Parathyroid adenoma (tissue), 2 donors: ENCODE results near the gene ACE.
"Not testable (repeated sequence)": the region's sequence is repeated elsewhere in the genome, so short reads cannot be mapped to it uniquely, and the experiment has no call there.

ENCODE experiments used
- H2AFZ ChIP-seq: fragments of 300-600 bp; sonication (generic); one replicate; pipeline ENCODE4 v1.7.0; 2017; ENCODE audit warnings: antibody characterized with exemption, mild to moderate bottlenecking
- H3K27ac ChIP-seq: fragments of 300-600 bp; sonication (generic); one replicate; pipeline ENCODE4 v1.7.0; 2017
- H3K27me3 ChIP-seq: fragments of 300-600 bp; sonication (generic); one replicate; pipeline ENCODE4 v1.7.0; 2017; ENCODE audit warnings: low read length; ENCODE audit not compliant: control insufficient read depth, insufficient read depth
- H3K36me3 ChIP-seq: fragments of 300-600 bp; sonication (generic); one replicate; pipeline ENCODE4 v1.7.0; 2017; ENCODE audit warnings: low read length; ENCODE audit not compliant: control insufficient read depth, insufficient read depth
- H3K4me1 ChIP-seq: fragments of 300-600 bp; sonication (generic); one replicate; pipeline ENCODE4 v1.7.0; 2017; ENCODE audit warnings: control low read depth
- H3K4me2 ChIP-seq: fragments of 300-600 bp; sonication (generic); one replicate; pipeline ENCODE4 v1.7.0; 2017; ENCODE audit warnings: low read length
- H3K4me3 ChIP-seq: fragments of 300-600 bp; sonication (generic); one replicate; pipeline ENCODE4 v1.7.0; 2017; ENCODE audit warnings: low read depth, low read length
- H3K79me2 ChIP-seq: fragments of 300-600 bp; sonication (generic); one replicate; pipeline ENCODE4 v1.7.0; 2017; ENCODE audit warnings: control low read depth
- H3K9ac ChIP-seq: fragments of 300-600 bp; sonication (generic); one replicate; pipeline ENCODE4 v1.7.0; 2017; ENCODE audit warnings: mild to moderate bottlenecking
- H3K9me3 ChIP-seq: fragments of 300-600 bp; sonication (generic); one replicate; pipeline ENCODE4 v1.7.0; 2017; ENCODE audit warnings: low read length; ENCODE audit not compliant: control insufficient read depth
- TF ChIP-seq, protein P1 (sequence below): fragments of 300-600 bp; sonication (generic); IDR thresholded peaks from one replicate; pipeline ENCODE4 v1.7.0; 2017; ENCODE audit warnings: antibody characterized with exemption, mild to moderate bottlenecking
- donor health status: primary hyperparathyroidism.

Gene ACE

DNA sequence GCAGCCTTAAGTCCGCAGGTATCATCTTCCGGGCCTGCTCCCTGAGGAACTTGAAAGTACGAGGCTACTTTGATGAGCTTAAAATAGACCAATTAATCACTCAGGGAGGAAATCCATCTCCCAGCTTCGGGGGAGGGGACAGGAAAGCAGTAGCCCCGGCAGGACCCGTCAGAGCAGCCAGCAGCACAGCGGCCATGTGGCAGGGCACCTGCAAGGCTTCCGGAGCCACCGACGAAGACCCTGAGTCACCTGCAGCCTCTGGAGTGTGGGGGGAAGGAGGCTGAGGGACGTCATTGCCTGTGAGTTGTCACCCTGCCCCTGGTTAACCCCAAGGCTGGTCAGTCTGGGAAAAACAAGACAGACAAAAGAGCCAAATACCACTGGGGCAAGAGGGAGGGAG lies 26.3 kb upstream of the ACE start:
- no peak overlapping the region for H2AFZ ChIP-seq
- H3K27ac ChIP-seq, result no peak overlapping the region
- no peaks in the 10 kb centered on the region for H3K9me3 ChIP-seq
- TF ChIP-seq, protein P1, sequence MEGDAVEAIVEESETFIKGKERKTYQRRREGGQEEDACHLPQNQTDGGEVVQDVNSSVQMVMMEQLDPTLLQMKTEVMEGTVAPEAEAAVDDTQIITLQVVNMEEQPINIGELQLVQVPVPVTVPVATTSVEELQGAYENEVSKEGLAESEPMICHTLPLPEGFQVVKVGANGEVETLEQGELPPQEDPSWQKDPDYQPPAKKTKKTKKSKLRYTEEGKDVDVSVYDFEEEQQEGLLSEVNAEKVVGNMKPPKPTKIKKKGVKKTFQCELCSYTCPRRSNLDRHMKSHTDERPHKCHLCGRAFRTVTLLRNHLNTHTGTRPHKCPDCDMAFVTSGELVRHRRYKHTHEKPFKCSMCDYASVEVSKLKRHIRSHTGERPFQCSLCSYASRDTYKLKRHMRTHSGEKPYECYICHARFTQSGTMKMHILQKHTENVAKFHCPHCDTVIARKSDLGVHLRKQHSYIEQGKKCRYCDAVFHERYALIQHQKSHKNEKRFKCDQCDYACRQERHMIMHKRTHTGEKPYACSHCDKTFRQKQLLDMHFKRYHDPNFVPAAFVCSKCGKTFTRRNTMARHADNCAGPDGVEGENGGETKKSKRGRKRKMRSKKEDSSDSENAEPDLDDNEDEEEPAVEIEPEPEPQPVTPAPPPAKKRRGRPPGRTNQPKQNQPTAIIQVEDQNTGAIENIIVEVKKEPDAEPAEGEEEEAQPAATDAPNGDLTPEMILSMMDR, result no peak
- H3K4me2 ChIP-seq, result no peak overlapping the region
- no peaks in the 10 kb centered on the region for H3K36me3 ChIP-seq
- no peaks in the 10 kb centered on the region for H3K27me3 ChIP-seq
- H3K9ac ChIP-seq, result no peak overlapping the region
- H3K4me3 ChIP-seq, result no peak overlapping the region
- H3K4me1 ChIP-seq, result peaks cover 73% of the 10 kb centered on the region
- H3K79me2 ChIP-seq, result peaks cover 4% of the 10 kb centered on the region

DNA sequence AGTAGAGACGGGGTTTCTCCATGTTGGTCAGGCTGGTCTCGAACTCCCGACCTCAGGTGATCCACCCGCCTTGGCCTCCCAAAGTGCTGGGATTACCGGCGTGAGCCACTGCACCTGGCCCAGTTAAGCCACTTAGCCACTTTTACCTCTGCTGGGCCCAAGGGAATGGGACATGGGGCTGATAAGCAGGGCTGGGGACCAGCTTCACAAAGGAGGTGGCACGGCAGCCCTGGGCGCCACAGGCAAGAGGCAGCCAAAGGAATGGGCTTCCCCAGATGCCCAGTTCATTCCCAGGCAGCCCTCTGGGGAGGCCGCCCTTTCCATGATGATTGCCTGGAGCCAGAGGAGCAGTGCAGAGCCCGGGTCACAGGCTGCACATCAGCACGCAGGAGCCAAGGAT lies 25.7 kb upstream of the ACE start:
- Histone ChIP-seq H3K27me3 (no peaks in the 10 kb centered on the region), H3K4me2 (no peak overlapping the region), H3K27ac (peak overlapping the region; percentile 100), H3K9ac (no peak overlapping the region), H2AFZ (no peak overlapping the region), H3K4me1 (peaks cover 73% of the 10 kb centered on the region), H3K4me3 (no peak overlapping the region), H3K79me2 (peaks cover 4% of the 10 kb centered on the region), H3K9me3 (no peaks in the 10 kb centered on the region), H3K36me3 (no peaks in the 10 kb centered on the region)
- TF ChIP-seq, protein P1, result no peak

DNA sequence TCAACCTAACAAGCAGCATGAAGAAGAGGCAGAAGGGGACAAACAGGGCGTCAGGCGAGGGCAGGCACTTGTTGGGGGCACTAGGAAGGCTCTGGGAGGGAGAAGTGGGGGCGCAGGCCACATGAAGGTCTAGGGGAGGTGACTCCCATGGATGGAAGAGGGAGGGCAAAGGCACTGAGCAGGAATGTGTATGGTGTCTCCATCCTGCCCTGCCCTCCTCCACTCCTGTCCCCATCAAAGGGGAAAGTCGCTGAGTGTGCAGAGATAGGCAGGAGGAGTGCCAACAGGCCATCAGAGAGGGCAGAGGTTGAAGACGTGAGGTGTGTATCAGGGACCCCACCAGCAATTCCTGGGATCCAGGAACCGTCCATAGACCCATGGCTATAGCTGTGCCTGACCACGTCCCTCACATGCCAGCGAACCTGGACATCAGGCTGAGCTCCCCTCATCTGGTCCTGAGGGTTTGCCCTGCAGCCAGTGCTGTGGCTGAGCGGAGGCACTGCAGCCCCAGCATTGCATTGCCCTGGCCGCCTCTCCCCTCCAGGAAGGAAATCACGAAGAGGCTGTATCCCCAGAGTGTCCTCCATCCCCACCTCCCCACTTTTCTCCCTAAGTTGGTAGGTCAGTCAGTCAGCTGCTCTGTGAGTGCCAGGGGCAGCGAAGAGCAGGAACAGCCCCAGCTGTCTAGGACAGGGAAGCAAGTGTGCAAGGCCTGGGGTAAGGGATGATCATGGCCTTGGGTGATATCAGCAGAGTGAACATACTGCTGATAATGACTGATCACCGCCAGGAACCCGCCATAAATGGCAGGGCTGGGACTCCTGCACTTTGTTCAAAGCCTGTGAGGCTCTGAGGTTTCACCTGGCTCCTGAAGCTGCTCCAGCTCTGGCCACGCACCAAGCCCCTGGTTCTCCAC lies 24.6 kb upstream of the ACE start:
- H3K27me3 ChIP-seq, result no peaks in the 10 kb centered on the region
- TF ChIP-seq, protein P1, result no peak
- H3K9ac ChIP-seq, result no peak overlapping the region
- no peak overlapping the region for H3K4me3 ChIP-seq
- H3K4me2 ChIP-seq, result no peak overlapping the region
- no peaks in the 10 kb centered on the region for H3K9me3 ChIP-seq
- H3K4me1 ChIP-seq, result peaks cover 62% of the 10 kb centered on the region
- H3K79me2 ChIP-seq, result peaks cover 4% of the 10 kb centered on the region
- peak overlapping the region; percentile 100 for H3K27ac ChIP-seq
- no peaks in the 10 kb centered on the region for H3K36me3 ChIP-seq
- H2AFZ ChIP-seq, result peak overlapping the region; percentile 65

DNA sequence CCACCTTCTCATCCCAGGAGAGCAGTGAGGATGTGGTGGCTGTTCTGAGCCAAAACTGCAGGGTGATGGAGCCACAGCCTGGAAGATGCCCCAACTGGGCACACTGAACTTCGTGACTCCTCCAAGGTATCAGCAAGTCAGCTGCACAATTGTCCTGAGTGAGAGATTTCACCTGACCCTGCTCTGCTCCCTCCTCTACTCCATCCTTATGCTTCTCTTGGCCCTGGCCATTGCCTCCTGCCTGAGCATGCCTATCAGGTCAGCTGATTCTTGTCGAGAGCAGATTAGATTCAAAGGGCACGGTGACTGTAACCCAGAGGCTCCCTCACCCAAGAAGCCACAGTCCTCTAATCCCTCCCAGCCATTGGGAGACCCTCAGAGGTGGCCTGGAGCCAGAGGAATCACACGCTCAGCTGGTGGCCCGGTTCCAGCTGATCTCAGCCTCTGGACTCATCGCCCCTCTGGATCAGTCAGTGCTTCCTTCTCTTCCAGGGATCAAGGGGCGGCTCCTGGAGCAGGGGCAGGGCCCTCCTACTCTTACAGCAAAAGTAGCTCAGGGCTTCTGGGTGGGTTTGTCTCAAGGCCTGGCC lies 23.8 kb upstream of the ACE start:
- Histone ChIP-seq H3K79me2 (peaks cover 4% of the 10 kb centered on the region), H2AFZ (peak overlapping the region; percentile 65), H3K27ac (peak overlapping the region; percentile 100), H3K4me2 (no peak overlapping the region), H3K27me3 (no peaks in the 10 kb centered on the region), H3K4me1 (peaks cover 59% of the 10 kb centered on the region), H3K4me3 (no peak overlapping the region), H3K9ac (no peak overlapping the region), H3K36me3 (no peaks in the 10 kb centered on the region), H3K9me3 (no peaks in the 10 kb centered on the region)
- TF ChIP-seq, protein P1, result no peak

DNA sequence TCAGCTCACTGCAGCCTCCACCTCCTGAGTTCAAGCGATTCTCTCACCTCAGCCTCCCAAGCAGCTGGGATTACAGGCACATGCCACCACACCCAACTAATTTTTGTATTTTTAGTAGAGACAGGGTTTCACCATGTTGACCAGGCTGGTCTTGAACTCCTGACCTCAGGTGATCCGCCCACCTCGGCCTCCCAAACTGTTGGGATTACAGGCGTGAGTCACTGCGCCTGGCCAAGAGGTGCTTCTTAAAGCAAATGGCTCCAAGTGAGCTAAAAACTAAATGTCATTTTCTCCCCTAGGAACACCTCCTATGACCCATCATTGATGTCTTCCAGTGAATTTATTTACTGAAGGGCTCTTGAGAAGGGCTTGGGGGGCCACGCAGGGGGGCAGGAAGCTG lies 22.5 kb upstream of the ACE start:
- Histone ChIP-seq H3K27ac (peak overlapping the region; percentile 100), H3K4me1 (peaks cover 69% of the 10 kb centered on the region), H3K4me3 (peak overlapping the region; percentile 53), H2AFZ (peak overlapping the region; percentile 41), H3K9ac (peak overlapping the region; percentile 87), H3K4me2 (peak overlapping the region; percentile 76)
- not testable (repeated sequence) for H3K9me3 ChIP-seq, H3K79me2 ChIP-seq, H3K27me3 ChIP-seq, H3K36me3 ChIP-seq
